SK-N-SH treated with all-trans-retinoic acid at 6 μM for 48 hours (cell line): ENCODE measurements around the gene CAV3.

Experiments
- ARNTL ChIP-seq: fragments of 450-650 bp; formaldehyde crosslinking; IDR thresholded peaks from 2 replicates; pipeline ENCODE4 v1.5.0; 2020; ENCODE audit warnings: low read depth, mild to moderate bottlenecking, moderate library complexity, borderline replicate concordance
- BACH2 ChIP-seq: fragments of 250-450 bp; sonication (Bioruptor Pico); IDR thresholded peaks from 2 replicates; pipeline ENCODE4 v1.9.0; 2021; ENCODE audit warnings: mild to moderate bottlenecking, borderline replicate concordance
- CSDC2 ChIP-seq: fragments of 250-450 bp; sonication (Bioruptor Pico); IDR thresholded peaks from 2 replicates; pipeline ENCODE4 v1.5.0; 2020; ENCODE audit warnings: mild to moderate bottlenecking, moderate library complexity
- CSRNP3 ChIP-seq: fragments of 250-450 bp; sonication (Bioruptor Pico); IDR thresholded peaks from 2 replicates; pipeline ENCODE4 v1.5.1; 2021; ENCODE audit warnings: mild to moderate bottlenecking, moderate library complexity
- PPARA ChIP-seq: fragments of 250-450 bp; sonication (Bioruptor Pico); IDR thresholded peaks from 2 replicates; pipeline ENCODE4 v1.5.0; 2020; ENCODE audit warnings: mild to moderate bottlenecking, borderline replicate concordance
- RARB ChIP-seq: fragments of 250-450 bp; sonication (Bioruptor Pico); IDR thresholded peaks from 2 replicates; pipeline ENCODE4 v1.8.0; 2021; ENCODE audit warnings: mild to moderate bottlenecking, moderate library complexity
- TCF4 ChIP-seq: fragments of 250-450 bp; sonication (Bioruptor Pico); IDR thresholded peaks from 2 replicates; pipeline ENCODE4 v1.8.0; 2021; ENCODE audit warnings: mild to moderate bottlenecking, moderate library complexity, borderline replicate concordance
- TOX ChIP-seq: fragments of 250-450 bp; sonication (Bioruptor Pico); IDR thresholded peaks from 2 replicates; pipeline ENCODE4 v1.8.0; 2021; ENCODE audit warnings: mild to moderate bottlenecking, moderate library complexity, borderline replicate concordance
- ZFP3 ChIP-seq: fragments of 250-450 bp; sonication (Bioruptor Pico); IDR thresholded peaks from 2 replicates; pipeline ENCODE4 v1.5.0; 2020; ENCODE audit warnings: mild to moderate bottlenecking, moderate library complexity
- ZFP30 ChIP-seq: fragments of 450-650 bp; formaldehyde crosslinking; IDR thresholded peaks from 2 replicates; pipeline ENCODE4 v1.5.0; 2022; ENCODE audit warnings: mild to moderate bottlenecking, moderate library complexity
- ZNF8 ChIP-seq: fragments of 450-650 bp; formaldehyde crosslinking; IDR thresholded peaks from 2 replicates; pipeline ENCODE4 v1.5.0; 2020; ENCODE audit warnings: mild to moderate bottlenecking, moderate library complexity
- TF ChIP-seq, protein P1 (sequence below): fragments of 250-450 bp; sonication (Bioruptor Pico); IDR thresholded peaks from 2 replicates; pipeline ENCODE4 v1.5.1; 2020; ENCODE audit warnings: low read depth, mild to moderate bottlenecking, moderate library complexity
- TF ChIP-seq, protein P2 (sequence below): fragments of 250-450 bp; sonication (Bioruptor Pico); IDR thresholded peaks from 2 replicates; pipeline ENCODE4 v1.8.0; 2021; ENCODE audit warnings: low read depth, mild to moderate bottlenecking, moderate library complexity, borderline replicate concordance
- TF ChIP-seq, protein P3 (sequence below): fragments of 250-450 bp; sonication (Bioruptor Pico); IDR thresholded peaks from 2 replicates; pipeline ENCODE4 v1.8.0; 2020; ENCODE audit warnings: mild to moderate bottlenecking, moderate library complexity, borderline replicate concordance

DNA sequence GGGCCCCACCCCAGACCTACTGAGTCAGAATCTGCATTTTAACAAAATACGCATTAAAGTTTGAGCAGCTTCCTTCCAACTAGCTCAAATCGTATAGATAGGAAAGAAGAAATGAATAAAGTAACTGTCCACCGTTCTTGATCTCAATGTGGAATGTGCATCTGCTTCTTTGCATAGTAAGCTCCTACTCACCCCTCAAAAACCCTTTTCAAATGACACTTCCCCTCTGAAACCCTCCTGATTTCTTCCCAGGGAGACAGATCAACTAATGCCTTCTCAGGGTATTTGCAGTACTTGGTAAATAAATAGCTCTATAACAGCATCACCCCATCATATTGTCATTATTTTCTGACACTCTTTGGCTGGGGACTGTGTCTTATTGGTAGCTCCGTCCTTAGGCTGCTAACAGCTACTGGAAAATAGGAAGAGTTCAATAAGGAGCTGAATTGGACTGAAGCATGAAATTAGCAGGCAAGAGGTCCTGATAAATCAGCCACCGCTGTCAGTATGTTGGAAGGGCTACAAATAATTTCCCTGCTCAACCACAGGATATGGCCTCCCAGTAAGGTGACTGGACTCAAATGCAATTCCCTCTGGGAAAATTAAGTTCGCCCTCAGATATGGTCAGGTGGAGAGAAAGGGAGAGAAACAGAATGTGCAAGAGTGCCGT lies 25.6 kb downstream of the CAV3 start:
- TF ChIP-seq CSRNP3 (CRISPR knock-in tag) (no peak), ZFP30 (CRISPR knock-in tag) (no peak), TOX (no peak), ZFP3 (CRISPR knock-in tag) (peak; percentile 91), ARNTL (CRISPR knock-in tag) (no peak), CSDC2 (CRISPR knock-in tag) (no peak), BACH2 (CRISPR knock-in tag) (no peak), RARB (CRISPR knock-in tag) (no peak), ZNF8 (CRISPR knock-in tag) (no peak), PPARA (CRISPR knock-in tag) (no peak), TCF4 (no peak)
- TF ChIP-seq, protein P1, sequence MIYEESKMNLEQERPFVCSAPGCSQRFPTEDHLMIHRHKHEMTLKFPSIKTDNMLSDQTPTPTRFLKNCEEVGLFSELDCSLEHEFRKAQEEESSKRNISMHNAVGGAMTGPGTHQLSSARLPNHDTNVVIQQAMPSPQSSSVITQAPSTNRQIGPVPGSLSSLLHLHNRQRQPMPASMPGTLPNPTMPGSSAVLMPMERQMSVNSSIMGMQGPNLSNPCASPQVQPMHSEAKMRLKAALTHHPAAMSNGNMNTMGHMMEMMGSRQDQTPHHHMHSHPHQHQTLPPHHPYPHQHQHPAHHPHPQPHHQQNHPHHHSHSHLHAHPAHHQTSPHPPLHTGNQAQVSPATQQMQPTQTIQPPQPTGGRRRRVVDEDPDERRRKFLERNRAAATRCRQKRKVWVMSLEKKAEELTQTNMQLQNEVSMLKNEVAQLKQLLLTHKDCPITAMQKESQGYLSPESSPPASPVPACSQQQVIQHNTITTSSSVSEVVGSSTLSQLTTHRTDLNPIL (CRISPR knock-in tag): no peak
- TF ChIP-seq, protein P2, sequence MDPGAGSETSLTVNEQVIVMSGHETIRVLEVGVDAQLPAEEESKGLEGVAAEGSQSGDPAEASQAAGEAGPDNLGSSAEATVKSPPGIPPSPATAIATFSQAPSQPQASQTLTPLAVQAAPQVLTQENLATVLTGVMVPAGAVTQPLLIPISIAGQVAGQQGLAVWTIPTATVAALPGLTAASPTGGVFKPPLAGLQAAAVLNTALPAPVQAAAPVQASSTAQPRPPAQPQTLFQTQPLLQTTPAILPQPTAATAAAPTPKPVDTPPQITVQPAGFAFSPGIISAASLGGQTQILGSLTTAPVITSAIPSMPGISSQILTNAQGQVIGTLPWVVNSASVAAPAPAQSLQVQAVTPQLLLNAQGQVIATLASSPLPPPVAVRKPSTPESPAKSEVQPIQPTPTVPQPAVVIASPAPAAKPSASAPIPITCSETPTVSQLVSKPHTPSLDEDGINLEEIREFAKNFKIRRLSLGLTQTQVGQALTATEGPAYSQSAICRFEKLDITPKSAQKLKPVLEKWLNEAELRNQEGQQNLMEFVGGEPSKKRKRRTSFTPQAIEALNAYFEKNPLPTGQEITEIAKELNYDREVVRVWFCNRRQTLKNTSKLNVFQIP (CRISPR knock-in tag): no peak
- TF ChIP-seq, protein P3, sequence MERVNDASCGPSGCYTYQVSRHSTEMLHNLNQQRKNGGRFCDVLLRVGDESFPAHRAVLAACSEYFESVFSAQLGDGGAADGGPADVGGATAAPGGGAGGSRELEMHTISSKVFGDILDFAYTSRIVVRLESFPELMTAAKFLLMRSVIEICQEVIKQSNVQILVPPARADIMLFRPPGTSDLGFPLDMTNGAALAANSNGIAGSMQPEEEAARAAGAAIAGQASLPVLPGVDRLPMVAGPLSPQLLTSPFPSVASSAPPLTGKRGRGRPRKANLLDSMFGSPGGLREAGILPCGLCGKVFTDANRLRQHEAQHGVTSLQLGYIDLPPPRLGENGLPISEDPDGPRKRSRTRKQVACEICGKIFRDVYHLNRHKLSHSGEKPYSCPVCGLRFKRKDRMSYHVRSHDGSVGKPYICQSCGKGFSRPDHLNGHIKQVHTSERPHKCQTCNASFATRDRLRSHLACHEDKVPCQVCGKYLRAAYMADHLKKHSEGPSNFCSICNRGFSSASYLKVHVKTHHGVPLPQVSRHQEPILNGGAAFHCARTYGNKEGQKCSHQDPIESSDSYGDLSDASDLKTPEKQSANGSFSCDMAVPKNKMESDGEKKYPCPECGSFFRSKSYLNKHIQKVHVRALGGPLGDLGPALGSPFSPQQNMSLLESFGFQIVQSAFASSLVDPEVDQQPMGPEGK (CRISPR knock-in tag): no peak
